A549 (cell line): ENCODE results near the gene SYK.

Source experiments
- BHLHE40 ChIP-seq: IDR thresholded peaks from 2 replicates; pipeline ENCODE4 v1.6.1; 2012; ENCODE audit warnings: low read depth, low read length, inconsistent platforms
- CTCF ChIP-seq: fragments of >200 bp; sonication (Bioruptor Twin); formaldehyde crosslinking; IDR thresholded peaks from 3 replicates; pipeline ENCODE4 v1.5.1; 2016
- E2F6 ChIP-seq: IDR thresholded peaks from 2 replicates; pipeline ENCODE4 v1.6.1; 2012; ENCODE audit warnings: low read depth, borderline replicate concordance
- EP300 ChIP-seq, 2 experiments: fragments of >200 bp; sonication (Bioruptor Twin); formaldehyde crosslinking; IDR thresholded peaks; 2 replicates in 1 of 2; 3 replicates in 1 of 2; pipeline ENCODE4 v1.6.1; 2016 to 2017
- ESRRA ChIP-seq: fragments of 150-350 bp; IDR thresholded peaks from 2 replicates; pipeline ENCODE4 v1.6.1; 2014; ENCODE audit warnings: mild to moderate bottlenecking, low read length, borderline replicate concordance
- HMGXB4 ChIP-seq: fragments of 250-450 bp; sonication (Bioruptor Pico); IDR thresholded peaks from 2 replicates; pipeline ENCODE4 v1.5.0; 2021; ENCODE audit warnings: mild to moderate bottlenecking, moderate library complexity, borderline replicate concordance
- MYC ChIP-seq: IDR thresholded peaks from 2 replicates; pipeline ENCODE4 v1.6.1; 2012; ENCODE audit warnings: mild to moderate bottlenecking, inconsistent platforms, low read length, improper control_type of control experiment, borderline replicate concordance
- NFE2L2 ChIP-seq: fragments of 150-350 bp; conservative IDR thresholded peaks from 2 replicates; pipeline ENCODE4 v1.6.1; 2014; ENCODE audit warnings: low read length
- RAD21 ChIP-seq, 2 experiments: fragments of >200 bp in 1 of 2; sonication (Bioruptor Twin) in 1 of 2; formaldehyde crosslinking in 1 of 2; IDR thresholded peaks in 1 of 2; conservative IDR thresholded peaks in 1 of 2; 2 replicates in 1 of 2; 3 replicates in 1 of 2; pipeline ENCODE4 v1.6.1; 2012 to 2018; ENCODE audit warnings: inconsistent platforms in 1 of 2
- REST ChIP-seq: fragments of 200-600 bp; sonication (generic); IDR thresholded peaks from 2 replicates; pipeline ENCODE4 v1.6.1; 2016; ENCODE audit warnings: antibody characterized with exemption, mild to moderate bottlenecking, moderate library complexity
- RFX5 ChIP-seq: fragments of 450-650 bp; IDR thresholded peaks from 2 replicates; pipeline ENCODE4 v1.7.1; 2014; ENCODE audit warnings: antibody characterized with exemption, mild to moderate bottlenecking, moderate library complexity
- SMC3 ChIP-seq: fragments of >200 bp; sonication (Bioruptor Twin); formaldehyde crosslinking; IDR thresholded peaks from 3 replicates; pipeline ENCODE4 v1.6.1; 2018; ENCODE audit warnings: inconsistent platforms

- TF ChIP-seq BHLHE40 (no peak), RAD21 (conservative IDR thresholded peaks at IDR 0.05 in 1 of 2, IDR thresholded peaks at IDR 0.05 in 1 of 2) (no peak), E2F6 (no peak), HMGXB4 (CRISPR knock-in tag) (no peak), REST (no peak), CTCF (no peak), SMC3 (no peak), NFE2L2 (no peak), RFX5 (no peak), ESRRA (no peak), MYC (no peak), EP300 (IDR thresholded peaks at IDR 0.05) (no peak)
Observed at GRCh38 chr9:90921969-90922368, 120.3 kb downstream of the SYK start.
